Osteoblast (primary cell): ENCODE measurements around the gene MEFV. TPM values are rescaled to one million over a fixed set of nuclear protein-coding genes. Genes with fewer than 3 reads are reported as not detected.
"Not testable (repeated sequence)": the region's sequence is repeated elsewhere in the genome, so short reads cannot be mapped to it uniquely, and the experiment has no call there.

ENCODE experiments used
- DNase-seq: peaks from one replicate; pipeline ENCODE4 v3.0.0; 2011; ENCODE audit warnings: low spot score, mixed read lengths; ENCODE audit not compliant: insufficient read length; ENCODE audit errors: missing footprints
- H2AFZ ChIP-seq: 2 replicates; pipeline ENCODE4 v1.6.0; 2011; ENCODE audit warnings: mild to moderate bottlenecking, low read length
- H3K27ac ChIP-seq: 2 replicates; pipeline ENCODE4 v1.5.1; 2011; ENCODE audit warnings: mild to moderate bottlenecking, low read depth, low read length, moderate library complexity
- H3K27me3 ChIP-seq: 2 replicates; pipeline ENCODE4 v1.6.0; 2012; ENCODE audit warnings: mild to moderate bottlenecking, control low read depth, inconsistent platforms, low read length, moderate library complexity; ENCODE audit not compliant: insufficient read depth
- H3K36me3 ChIP-seq: 2 replicates; pipeline ENCODE4 v1.5.1; 2011; ENCODE audit warnings: mild to moderate bottlenecking, low read length, control low read depth, moderate library complexity; ENCODE audit not compliant: insufficient read depth
- H3K4me1 ChIP-seq: 2 replicates; pipeline ENCODE4 v1.5.1; 2011; ENCODE audit warnings: mild to moderate bottlenecking, low read length, control low read depth, moderate library complexity; ENCODE audit not compliant: insufficient read depth
- H3K4me2 ChIP-seq: 2 replicates; pipeline ENCODE4 v1.6.0; 2011; ENCODE audit warnings: mild to moderate bottlenecking, low read length; ENCODE audit not compliant: insufficient read depth
- H3K4me3 ChIP-seq: fragments of 200-600 bp; sonication (generic); 3 replicates; pipeline ENCODE4 v1.5.1; 2012; ENCODE audit warnings: mild to moderate bottlenecking, low read length, inconsistent platforms; ENCODE audit not compliant: insufficient read depth
- H3K79me2 ChIP-seq: 2 replicates; pipeline ENCODE4 v1.6.0; 2012; ENCODE audit warnings: mild to moderate bottlenecking, low read length, control low read depth, inconsistent platforms; ENCODE audit not compliant: insufficient read depth
- H3K9me3 ChIP-seq: 2 replicates; pipeline ENCODE4 v1.5.1; 2011; ENCODE audit warnings: low read depth, low read length, control low read depth
- H4K20me1 ChIP-seq: 2 replicates; pipeline ENCODE4 v1.6.0; 2012; ENCODE audit warnings: mild to moderate bottlenecking, low read length, control low read depth; ENCODE audit not compliant: insufficient read depth
- CTCF ChIP-seq: IDR thresholded peaks from 2 replicates; pipeline ENCODE4 v1.5.1; 2011; ENCODE audit warnings: mild to moderate bottlenecking, low read depth, low read length, moderate library complexity; ENCODE audit errors: extremely low read depth
- total RNA-seq: library from RNA; depleted of rRNA; stranded (reverse); fragments of >200 nt; gene quantifications from 2 replicates; pipeline ENCODE4 v1.2.3, GENCODE V29; 2012

Gene MEFV
- total RNA-seq, 1 donor, result under 0.01 TPM

GRCh38 chr16:3212567-3212966, 43.9 kb downstream of the MEFV start:
- no peak overlapping the region for H3K4me2 ChIP-seq
- TF ChIP-seq CTCF, result no peak
- no peaks in the 10 kb centered on the region for H4K20me1 ChIP-seq
- no peaks in the 10 kb centered on the region for H3K79me2 ChIP-seq
- no peaks in the 10 kb centered on the region for H3K9me3 ChIP-seq
- no peak overlapping the region for H3K4me3 ChIP-seq
- no peak overlapping the region for H3K27ac ChIP-seq
- H3K36me3 ChIP-seq, result no peaks in the 10 kb centered on the region
- no peaks in the 10 kb centered on the region for H3K27me3 ChIP-seq
- no peak for DNase-seq
- no peaks in the 10 kb centered on the region for H3K4me1 ChIP-seq
- no peak overlapping the region for H2AFZ ChIP-seq

- Histone ChIP-seq H3K4me1 (no peaks in the 10 kb centered on the region), H3K27ac (no peak overlapping the region), H3K79me2 (no peaks in the 10 kb centered on the region), H2AFZ (no peak overlapping the region), H3K4me3 (no peak overlapping the region), H4K20me1 (no peaks in the 10 kb centered on the region), H3K27me3 (no peaks in the 10 kb centered on the region), H3K4me2 (no peak overlapping the region), H3K9me3 (no peaks in the 10 kb centered on the region), H3K36me3 (no peaks in the 10 kb centered on the region)
- DNase-seq, result no peak
- TF ChIP-seq CTCF, result no peak
These were observed 44.4 kb downstream of the MEFV start for GRCh38 chr16:3212006-3212405.

- H3K79me2 ChIP-seq, result no peaks in the 10 kb centered on the region
- DNase-seq, result no peak
- no peak for TF ChIP-seq CTCF
- no peak overlapping the region for H2AFZ ChIP-seq
- H3K4me3 ChIP-seq, result no peak overlapping the region
- no peaks in the 10 kb centered on the region for H3K9me3 ChIP-seq
- H3K36me3 ChIP-seq, result no peaks in the 10 kb centered on the region
- no peaks in the 10 kb centered on the region for H3K4me1 ChIP-seq
- H4K20me1 ChIP-seq, result no peaks in the 10 kb centered on the region
- H3K27me3 ChIP-seq, result no peaks in the 10 kb centered on the region
- H3K4me2 ChIP-seq, result no peak overlapping the region
- H3K27ac ChIP-seq, result no peak overlapping the region
These were observed 49.1 kb downstream of the MEFV start for GRCh38 chr16:3207086-3207953.

- not testable (repeated sequence) for H3K79me2 ChIP-seq, H3K27ac ChIP-seq, H4K20me1 ChIP-seq, DNase-seq, H2AFZ ChIP-seq, H3K27me3 ChIP-seq, H3K36me3 ChIP-seq, H3K4me1 ChIP-seq, H3K9me3 ChIP-seq, H3K4me3 ChIP-seq, H3K4me2 ChIP-seq
These were observed 50.5 kb downstream of the MEFV start for GRCh38 chr16:3205939-3206338.
